ENCODE data around the gene CXCL12.

CXCL12 gene

GRCh38 chr10:44393051-44393630, 8.2 kb upstream of the CXCL12 start:
- no peaks in the 10 kb centered on the region for H3K9me3 ChIP-seq (ENCODE audit: control insufficient read depth, insufficient read depth, low read depth, low read length)
- no peak overlapping the region for H3K9ac ChIP-seq (ENCODE audit: low read length)
- H3K27me3 ChIP-seq (ENCODE audit: control insufficient read depth, insufficient read depth, low read length): peaks cover 7% of the 10 kb centered on the region
- no peaks in the 10 kb centered on the region for H3K36me3 ChIP-seq (ENCODE audit: control insufficient read depth, insufficient read depth, low read length)
- H3K4me3 ChIP-seq (ENCODE audit: low read depth, low read length): no peak overlapping the region
- H3K27ac ChIP-seq (ENCODE audit: low read depth, low read length): no peak overlapping the region
- H3K4me1 ChIP-seq (ENCODE audit: control insufficient read depth, insufficient read depth, low read length): peaks cover 29% of the 10 kb centered on the region

DNA sequence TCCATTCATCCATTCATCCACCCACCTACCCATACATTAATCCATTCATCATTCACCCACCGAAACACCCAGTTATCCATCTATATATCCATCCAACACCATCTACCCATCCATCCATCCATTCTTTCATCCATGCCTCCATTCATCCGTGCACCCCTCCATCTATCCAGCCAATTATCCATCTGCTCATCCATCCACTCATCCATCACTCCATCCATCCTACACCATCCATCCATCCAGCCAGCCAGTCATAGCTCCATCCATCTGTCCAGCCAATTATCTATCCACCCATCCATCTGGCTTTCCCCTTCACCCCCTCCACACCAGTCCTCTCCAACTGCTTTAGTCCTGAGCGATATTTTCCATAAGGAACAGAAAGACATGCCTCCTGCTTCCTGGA, 7.5 kb upstream of the CXCL12 start:
- no peaks in the 10 kb centered on the region for H3K36me3 ChIP-seq (ENCODE audit: control insufficient read depth, insufficient read depth, low read length)
- no peak overlapping the region for H3K9ac ChIP-seq (ENCODE audit: low read length)
- H3K4me3 ChIP-seq (ENCODE audit: low read depth, low read length): no peak overlapping the region
- H3K9me3 ChIP-seq (ENCODE audit: control insufficient read depth, insufficient read depth, low read depth, low read length): no peaks in the 10 kb centered on the region
- H3K27ac ChIP-seq (ENCODE audit: low read depth, low read length): no peak overlapping the region
- H3K27me3 ChIP-seq (ENCODE audit: control insufficient read depth, insufficient read depth, low read length): peaks cover under 1% of the 10 kb centered on the region
- peaks cover 22% of the 10 kb centered on the region for H3K4me1 ChIP-seq (ENCODE audit: control insufficient read depth, insufficient read depth, low read length)

- Histone ChIP-seq H3K27ac (ENCODE audit: low read depth, low read length) (no peak overlapping the region), H3K4me1 (ENCODE audit: control insufficient read depth, insufficient read depth, low read length) (peaks cover 21% of the 10 kb centered on the region; the same call in 1 of the 2 replicates), H3K36me3 (ENCODE audit: control insufficient read depth, insufficient read depth, low read length) (no peaks in the 10 kb centered on the region), H3K9me3 (ENCODE audit: control insufficient read depth, insufficient read depth, low read depth, low read length) (no peaks in the 10 kb centered on the region), H3K9ac (ENCODE audit: low read length) (no peak overlapping the region), H3K27me3 (ENCODE audit: control insufficient read depth, insufficient read depth, low read length) (peaks cover 2% of the 10 kb centered on the region), H3K4me3 (ENCODE audit: low read depth, low read length) (no peak overlapping the region)
Measured at GRCh38 chr10:44391981-44392380, 7.1 kb upstream of the CXCL12 start.

GRCh38 chr10:44390585-44391072, 5.7 kb upstream of the CXCL12 start:
- Histone ChIP-seq H3K27me3 (ENCODE audit: control insufficient read depth, insufficient read depth, low read length) (peaks cover 12% of the 10 kb centered on the region), H3K4me1 (ENCODE audit: control insufficient read depth, insufficient read depth, low read length) (peaks cover 20% of the 10 kb centered on the region), H3K9ac (ENCODE audit: low read length) (no peak overlapping the region), H3K4me3 (ENCODE audit: low read depth, low read length) (no peak overlapping the region), H3K36me3 (ENCODE audit: control insufficient read depth, insufficient read depth, low read length) (no peaks in the 10 kb centered on the region), H3K27ac (ENCODE audit: low read depth, low read length) (no peak overlapping the region), H3K9me3 (ENCODE audit: control insufficient read depth, insufficient read depth, low read depth, low read length) (no peaks in the 10 kb centered on the region)

- H3K9ac ChIP-seq (ENCODE audit: low read length): no peak overlapping the region
- peaks cover 20% of the 10 kb centered on the region for H3K27me3 ChIP-seq (ENCODE audit: control insufficient read depth, insufficient read depth, low read length)
Measured at GRCh38 chr10:44389556-44389955, 4.7 kb upstream of the CXCL12 start.

DNA sequence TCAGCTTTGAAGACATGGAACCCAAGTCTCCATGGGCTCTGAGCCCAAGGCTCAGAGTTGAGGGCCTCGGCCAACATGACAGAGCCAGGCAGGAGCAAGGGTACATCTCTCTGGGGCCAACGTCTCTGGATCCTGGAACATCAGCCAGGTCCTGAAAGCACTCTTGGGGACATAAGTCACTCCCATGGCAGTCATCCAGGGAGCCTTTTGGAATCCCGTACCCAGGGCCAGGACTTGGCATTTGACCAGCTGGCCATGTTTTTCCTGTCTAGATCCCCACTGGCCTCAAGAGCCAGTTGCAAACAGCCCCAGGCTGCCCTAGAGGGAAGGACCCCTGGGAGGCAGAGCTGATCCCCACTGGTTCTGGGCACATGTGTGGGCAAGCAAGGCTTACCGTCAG, 4.3 kb upstream of the CXCL12 start:
- H3K4me1 ChIP-seq (ENCODE audit: control insufficient read depth, insufficient read depth, low read length): peaks cover 21% of the 10 kb centered on the region
- no peak overlapping the region for H3K4me3 ChIP-seq (ENCODE audit: low read depth, low read length)
- peaks cover 24% of the 10 kb centered on the region for H3K27me3 ChIP-seq (ENCODE audit: control insufficient read depth, insufficient read depth, low read length)
- H3K36me3 ChIP-seq (ENCODE audit: control insufficient read depth, insufficient read depth, low read length): no peaks in the 10 kb centered on the region
- H3K9ac ChIP-seq (ENCODE audit: low read length): no peak overlapping the region
- no peaks in the 10 kb centered on the region for H3K9me3 ChIP-seq (ENCODE audit: control insufficient read depth, insufficient read depth, low read depth, low read length)
- no peak overlapping the region for H3K27ac ChIP-seq (ENCODE audit: low read depth, low read length)

More at GRCh38 chr10:44389556-44389955, 4.7 kb upstream of the CXCL12 start:
- H3K27ac ChIP-seq (ENCODE audit: low read depth, low read length): no peak overlapping the region
- no peaks in the 10 kb centered on the region for H3K9me3 ChIP-seq (ENCODE audit: control insufficient read depth, insufficient read depth, low read depth, low read length)
- H3K36me3 ChIP-seq (ENCODE audit: control insufficient read depth, insufficient read depth, low read length): no peaks in the 10 kb centered on the region
- H3K4me3 ChIP-seq (ENCODE audit: low read depth, low read length): no peak overlapping the region
- H3K4me1 ChIP-seq (ENCODE audit: control insufficient read depth, insufficient read depth, low read length): peaks cover 21% of the 10 kb centered on the region

DNA sequence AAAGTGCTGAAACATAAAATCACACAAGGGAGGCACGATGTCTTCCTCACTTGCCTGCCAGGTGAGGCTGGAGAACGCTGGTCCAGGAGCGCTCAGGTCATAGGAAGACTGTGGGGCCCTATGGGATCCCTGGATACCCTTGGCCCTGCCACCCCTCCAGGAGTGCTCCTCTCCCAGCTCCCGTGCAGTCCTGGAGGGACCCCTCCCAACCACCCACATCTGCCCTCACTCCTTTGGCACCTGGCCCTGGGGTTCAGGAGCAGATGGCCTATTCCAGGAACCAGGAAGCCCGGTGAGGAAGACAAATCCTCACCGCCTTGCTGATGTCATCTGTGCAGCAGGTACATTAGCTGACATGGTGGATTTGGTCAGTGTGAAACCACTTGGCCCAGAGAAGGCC, 3.7 kb upstream of the CXCL12 start:
- Histone ChIP-seq H3K9me3 (ENCODE audit: control insufficient read depth, insufficient read depth, low read depth, low read length) (no peaks in the 10 kb centered on the region), H3K9ac (ENCODE audit: low read length) (no peak overlapping the region), H3K36me3 (ENCODE audit: control insufficient read depth, insufficient read depth, low read length) (no peaks in the 10 kb centered on the region), H3K27ac (ENCODE audit: low read depth, low read length) (no peak overlapping the region), H3K4me1 (ENCODE audit: control insufficient read depth, insufficient read depth, low read length) (peaks cover 24% of the 10 kb centered on the region), H3K27me3 (ENCODE audit: control insufficient read depth, insufficient read depth, low read length) (peaks cover 29% of the 10 kb centered on the region), H3K4me3 (ENCODE audit: low read depth, low read length) (no peak overlapping the region)

DNA sequence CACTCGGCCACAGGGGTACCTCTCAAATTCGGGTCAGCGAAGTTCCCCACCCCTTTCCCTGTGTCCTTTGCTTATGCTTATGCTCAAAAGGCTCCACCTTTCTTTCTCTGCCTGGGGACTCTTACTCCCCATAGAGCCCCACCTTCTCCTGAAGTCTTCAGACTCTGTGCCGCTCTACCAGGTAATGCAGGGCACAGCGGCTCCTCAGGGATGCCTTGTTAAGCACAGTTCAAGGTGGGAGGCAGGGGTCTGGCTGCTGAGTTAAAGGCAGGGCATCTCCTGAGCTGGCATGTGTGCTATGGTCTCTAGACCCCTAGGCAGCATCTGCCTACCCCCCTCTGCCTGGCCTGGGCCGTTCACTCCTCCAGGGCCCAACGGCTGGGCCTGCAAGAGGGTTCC, 3.0 kb upstream of the CXCL12 start:
- Histone ChIP-seq H3K4me3 (ENCODE audit: low read depth, low read length) (no peak overlapping the region), H3K9me3 (ENCODE audit: control insufficient read depth, insufficient read depth, low read depth, low read length) (no peaks in the 10 kb centered on the region), H3K9ac (ENCODE audit: low read length) (no peak overlapping the region), H3K36me3 (ENCODE audit: control insufficient read depth, insufficient read depth, low read length) (no peaks in the 10 kb centered on the region), H3K4me1 (ENCODE audit: control insufficient read depth, insufficient read depth, low read length) (peaks cover 28% of the 10 kb centered on the region), H3K27me3 (ENCODE audit: control insufficient read depth, insufficient read depth, low read length) (peaks cover 36% of the 10 kb centered on the region), H3K27ac (ENCODE audit: low read depth, low read length) (no peak overlapping the region)

GRCh38 chr10:44386546-44387052, 1.7 kb upstream of the CXCL12 start:
- no peak overlapping the region for H3K4me3 ChIP-seq (ENCODE audit: low read depth, low read length)

DNA sequence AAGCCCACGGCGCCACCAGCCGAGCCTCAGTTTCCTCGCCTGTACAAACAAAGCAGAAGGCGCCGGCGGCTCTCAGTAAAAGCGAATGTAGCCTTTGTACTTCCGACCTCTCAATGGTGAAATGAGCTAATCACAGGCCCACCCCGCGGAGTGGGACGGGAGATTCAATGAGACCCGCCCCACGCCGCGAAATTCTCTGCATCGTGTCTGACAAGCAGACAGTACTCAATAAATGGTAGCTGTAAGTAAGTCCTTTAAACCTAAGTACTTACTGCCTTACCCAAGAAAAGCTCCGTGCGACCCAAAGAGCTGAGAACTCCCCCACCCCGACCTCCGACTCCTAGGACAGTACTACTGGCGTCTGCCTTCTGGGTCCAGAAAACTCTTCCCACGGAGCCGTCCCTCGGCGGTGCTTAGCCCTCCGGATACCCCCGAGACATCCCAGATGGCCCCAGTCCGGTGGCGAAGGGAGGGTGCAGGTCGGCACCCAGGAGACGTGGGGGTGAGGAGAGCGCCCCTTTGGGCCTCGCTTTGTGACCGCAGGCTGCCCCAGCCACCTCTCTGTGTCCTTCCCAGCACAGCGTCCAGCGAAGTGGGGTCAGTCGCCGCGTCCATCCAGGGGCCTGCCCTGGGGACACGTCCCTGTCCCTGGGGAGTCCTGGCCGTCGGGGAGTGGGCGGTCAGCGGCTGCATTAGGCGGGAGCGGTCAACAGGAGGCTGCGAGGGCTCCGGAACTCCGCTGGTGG, 972 bp upstream of the CXCL12 start:
- no peaks in the 10 kb centered on the region for H3K36me3 ChIP-seq (ENCODE audit: control insufficient read depth, insufficient read depth, low read length)
- H3K27me3 ChIP-seq (ENCODE audit: control insufficient read depth, insufficient read depth, low read length): peaks cover 36% of the 10 kb centered on the region
- H3K4me3 ChIP-seq (ENCODE audit: low read depth, low read length): peak overlapping the region; percentile 62

More at GRCh38 chr10:44386546-44387052, 1.7 kb upstream of the CXCL12 start:
- no peaks in the 10 kb centered on the region for H3K36me3 ChIP-seq (ENCODE audit: control insufficient read depth, insufficient read depth, low read length)
- no peaks in the 10 kb centered on the region for H3K9me3 ChIP-seq (ENCODE audit: control insufficient read depth, insufficient read depth, low read depth, low read length)
- H3K4me1 ChIP-seq (ENCODE audit: control insufficient read depth, insufficient read depth, low read length): peaks cover 41% of the 10 kb centered on the region
- no peak overlapping the region for H3K9ac ChIP-seq (ENCODE audit: low read length)
- H3K27ac ChIP-seq (ENCODE audit: low read depth, low read length): no peak overlapping the region
- H3K27me3 ChIP-seq (ENCODE audit: control insufficient read depth, insufficient read depth, low read length): peaks cover 36% of the 10 kb centered on the region

GRCh38 chr10:44384601-44385025, 284 bp downstream of the CXCL12 start:
- no peaks in the 10 kb centered on the region for H3K9me3 ChIP-seq (ENCODE audit: control insufficient read depth, insufficient read depth, low read depth, low read length)
- peaks cover 53% of the 10 kb centered on the region for H3K4me1 ChIP-seq (ENCODE audit: control insufficient read depth, insufficient read depth, low read length)
- H3K4me3 ChIP-seq (ENCODE audit: low read depth, low read length): peak overlapping the region; percentile 78
- H3K36me3 ChIP-seq (ENCODE audit: control insufficient read depth, insufficient read depth, low read length): peaks cover 11% of the 10 kb centered on the region
- peak overlapping the region; percentile 29 for H3K9ac ChIP-seq (ENCODE audit: low read length)
- H3K27ac ChIP-seq (ENCODE audit: low read depth, low read length): no peak overlapping the region
- H3K27me3 ChIP-seq (ENCODE audit: control insufficient read depth, insufficient read depth, low read length): peaks cover 36% of the 10 kb centered on the region

More for the DNA sequence above, 972 bp upstream of the CXCL12 start:
- H3K4me1 ChIP-seq (ENCODE audit: control insufficient read depth, insufficient read depth, low read length): peaks cover 47% of the 10 kb centered on the region
- peak overlapping the region; percentile 42 for H3K9ac ChIP-seq (ENCODE audit: low read length)
- no peak overlapping the region for H3K27ac ChIP-seq (ENCODE audit: low read depth, low read length)
- H3K9me3 ChIP-seq (ENCODE audit: control insufficient read depth, insufficient read depth, low read depth, low read length): no peaks in the 10 kb centered on the region

Measured in HUES6 (cell line).